ENCODE results near the gene MEGF8.

MEGF8 gene

GRCh38 chr19:42421591-42422031 lies 96.2 kb downstream of the MEGF8 start:
- no peak for DNase-seq

GRCh38 chr19:42422092-42422900 lies 96.9 kb downstream of the MEGF8 start:
- DNase-seq, result no peak

- DNase-seq, result peak; percentile 27 to 33
These were observed 97.5 kb downstream of the MEGF8 start for GRCh38 chr19:42422901-42423461.

GRCh38 chr19:42423462-42424344 lies 98.3 kb downstream of the MEGF8 start:
- DNase-seq, result peak; percentile 85 to 90

- no peak for DNase-seq
These were observed 98.9 kb downstream of the MEGF8 start for GRCh38 chr19:42424345-42424707.

- DNase-seq, result no peak
These were observed 99.3 kb downstream of the MEGF8 start for GRCh38 chr19:42424712-42425131.

GRCh38 chr19:42426643-42427042 lies 101.2 kb downstream of the MEGF8 start:
- no peak for DNase-seq

GRCh38 chr19:42427313-42427712 lies 101.9 kb downstream of the MEGF8 start, which contains the start of gene LIPE:
LIPE (minus strand) TSS chr19:42427388; CDS start chr19:42427149, 239 bp downstream.
- no peak for DNase-seq
